22Rv1 (cell line): Measurements from ENCODE around the gene METTL13.

Source experiments
- CTCF ChIP-seq: fragments of 450-650 bp; IDR thresholded peaks from 2 replicates; pipeline ENCODE4 v1.5.1; 2017; ENCODE audit warnings: mild to moderate bottlenecking
- ZFX ChIP-seq: fragments of 450-650 bp; IDR thresholded peaks from 2 replicates; pipeline ENCODE4 v1.6.1; 2017; ENCODE audit warnings: antibody characterized with exemption, borderline replicate concordance

- TF ChIP-seq CTCF: no peak
- TF ChIP-seq ZFX: no peak
These were observed 4.3 kb downstream of the METTL13 start for GRCh38 chr1:171785766-171786165.
